WTC11 (cell line): ENCODE results near the gene TNFRSF6B. TPM values are rescaled to one million over a fixed set of nuclear protein-coding genes. Genes with fewer than 3 reads are reported as not detected.

Experiments used
- ATAC-seq: fragments of 200-7000 bp; cut with Tn5 transposase; 2 replicates; pipeline ENCODE4 v1.10.0; 2021; ENCODE audit warnings: mild to moderate bottlenecking, moderate library complexity
- CTCF ChIA-PET: fragments of 300-600 bp; sonication (Branson Sonifier 250); formaldehyde crosslinking; loops from one replicate; lab custom pipeline; 2021; ENCODE audit warnings: antibody characterized with exemption; lab: Charles Lee
- POLR2A ChIA-PET: fragments of 350-600 bp; sonication (Branson Sonifier 250); formaldehyde crosslinking; loops from one replicate; lab custom pipeline; 2021; ENCODE audit warnings: antibody characterized with exemption; lab: Charles Lee
- DNase-seq: peaks from one replicate; pipeline ENCODE4 v3.0.0; 2021; ENCODE audit warnings: low spot score
- H3K27ac Mint-ChIP-seq: 2 replicates; pipeline ENCODE4 v1.8.0; 2021; ENCODE audit warnings: mixed read lengths
- H3K27me3 Mint-ChIP-seq: 2 replicates; pipeline ENCODE4 v1.8.0; 2021; ENCODE audit warnings: low read depth, mild to moderate bottlenecking, moderate library complexity, mixed read lengths
- H3K36me3 Mint-ChIP-seq: 2 replicates; pipeline ENCODE4 v1.8.0; 2021; ENCODE audit warnings: mixed read lengths
- H3K4me1 Mint-ChIP-seq: 2 replicates; pipeline ENCODE4 v1.8.0; 2022; ENCODE audit warnings: mixed read lengths
- H3K4me3 Mint-ChIP-seq: 2 replicates; pipeline ENCODE4 v1.8.0; 2021; ENCODE audit warnings: mild to moderate bottlenecking, moderate library complexity, mixed read lengths
- H3K9me3 Mint-ChIP-seq: 2 replicates; pipeline ENCODE4 v1.8.0; 2021; ENCODE audit warnings: mixed read lengths
- AR ChIP-seq: fragments of 250-450 bp; sonication (Bioruptor Pico); IDR thresholded peaks from 2 replicates; pipeline ENCODE4 v1.9.0; 2021; ENCODE audit warnings: mild to moderate bottlenecking
- EMX1 ChIP-seq: fragments of 250-450 bp; sonication (Bioruptor Pico); IDR thresholded peaks from 2 replicates; pipeline ENCODE4 v1.8.0; 2021; ENCODE audit warnings: mild to moderate bottlenecking
- ERG ChIP-seq: fragments of 250-450 bp; sonication (Bioruptor Pico); IDR thresholded peaks from 2 replicates; pipeline ENCODE4 v1.8.0; 2021; ENCODE audit warnings: mild to moderate bottlenecking
- GRHL2 ChIP-seq: fragments of 250-450 bp; sonication (Bioruptor Pico); IDR thresholded peaks from 2 replicates; pipeline ENCODE4 v1.8.0; 2022; ENCODE audit warnings: mild to moderate bottlenecking, moderate library complexity; ENCODE audit not compliant: insufficient replicate concordance, severe bottlenecking
- GTF2I ChIP-seq: fragments of 250-450 bp; sonication (Bioruptor Pico); conservative IDR thresholded peaks from 2 replicates; pipeline ENCODE4 v1.4.0; 2021; ENCODE audit warnings: mild to moderate bottlenecking
- MYBL2 ChIP-seq: sonication (generic); formaldehyde crosslinking; IDR thresholded peaks from 2 replicates; pipeline ENCODE4 v1.8.1; 2023; ENCODE audit warnings: mild to moderate bottlenecking, moderate library complexity, missing genetic modification reagents
- NFATC4 ChIP-seq: fragments of 250-450 bp; sonication (Bioruptor Pico); IDR thresholded peaks from 2 replicates; pipeline ENCODE4 v1.9.0; 2021; ENCODE audit warnings: mild to moderate bottlenecking
- NFYB ChIP-seq: sonication (generic); formaldehyde crosslinking; conservative IDR thresholded peaks from 2 replicates; pipeline ENCODE4 v1.8.0; 2022; ENCODE audit warnings: low read depth, missing genetic modification reagents
- NR3C1 ChIP-seq: sonication (generic); formaldehyde crosslinking; conservative IDR thresholded peaks from 2 replicates; pipeline ENCODE4 v1.8.1; 2023; ENCODE audit warnings: low read depth, mild to moderate bottlenecking, missing genetic modification reagents
- OVOL2 ChIP-seq: fragments of 250-450 bp; sonication (Bioruptor Pico); IDR thresholded peaks from 2 replicates; pipeline ENCODE4 v1.9.0; 2021; ENCODE audit warnings: mild to moderate bottlenecking, borderline replicate concordance
- TCF7 ChIP-seq: sonication (generic); formaldehyde crosslinking; IDR thresholded peaks from 2 replicates; pipeline ENCODE4 v1.8.0; 2022; ENCODE audit warnings: mild to moderate bottlenecking, low read depth, missing genetic modification reagents, moderate library complexity
- TP53 ChIP-seq: sonication (generic); formaldehyde crosslinking; IDR thresholded peaks from 2 replicates; pipeline ENCODE4 v1.8.1; 2023; ENCODE audit warnings: mild to moderate bottlenecking, missing genetic modification reagents
- ZNF263 ChIP-seq: sonication (generic); formaldehyde crosslinking; IDR thresholded peaks from 2 replicates; pipeline ENCODE4 v1.8.1; 2022; ENCODE audit warnings: low read depth, mild to moderate bottlenecking, moderate library complexity, missing genetic modification reagents
- total RNA-seq: library from RNA; stranded (reverse); gene quantifications from 3 replicates; pipeline ENCODE4 v1.2.3, GENCODE V29; 2021
- TF ChIP-seq, protein P1 (sequence below): sonication (generic); formaldehyde crosslinking; IDR thresholded peaks from 2 replicates; pipeline ENCODE4 v1.8.1; 2023; ENCODE audit warnings: mild to moderate bottlenecking, missing genetic modification reagents, moderate library complexity
- TF ChIP-seq, protein P2 (sequence below): sonication (generic); formaldehyde crosslinking; IDR thresholded peaks from 2 replicates; pipeline ENCODE4 v1.8.1; 2023; ENCODE audit warnings: mild to moderate bottlenecking, missing genetic modification reagents
- TF ChIP-seq, protein P3 (sequence below): sonication (generic); formaldehyde crosslinking; conservative IDR thresholded peaks from 2 replicates; pipeline ENCODE4 v1.8.1; 2023; ENCODE audit warnings: mild to moderate bottlenecking, low read depth, missing genetic modification reagents, moderate library complexity
- TF ChIP-seq, protein P4 (sequence below): sonication (generic); formaldehyde crosslinking; IDR thresholded peaks from 2 replicates; pipeline ENCODE4 v1.8.1; 2023; ENCODE audit warnings: mild to moderate bottlenecking, missing genetic modification reagents, borderline replicate concordance

Gene TNFRSF6B
- total RNA-seq, 1 experiment from 2014 or later: not detected

GRCh38 chr20:63652192-63652980 is 44.1 kb upstream of the TNFRSF6B start (continued):
- no peak for TF ChIP-seq GRHL2 (CRISPR knock-in tag)
- TF ChIP-seq, protein P1, sequence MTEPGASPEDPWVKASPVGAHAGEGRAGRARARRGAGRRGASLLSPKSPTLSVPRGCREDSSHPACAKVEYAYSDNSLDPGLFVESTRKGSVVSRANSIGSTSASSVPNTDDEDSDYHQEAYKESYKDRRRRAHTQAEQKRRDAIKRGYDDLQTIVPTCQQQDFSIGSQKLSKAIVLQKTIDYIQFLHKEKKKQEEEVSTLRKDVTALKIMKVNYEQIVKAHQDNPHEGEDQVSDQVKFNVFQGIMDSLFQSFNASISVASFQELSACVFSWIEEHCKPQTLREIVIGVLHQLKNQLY (CRISPR knock-in tag): no peak

GRCh38 chr20:63653041-63653973 is 43.1 kb upstream of the TNFRSF6B start, which contains the start of gene STMN3:
STMN3 (minus strand) TSS chr20:63653424; CDS start chr20:63653345, 79 bp downstream.
- H3K9me3 Mint-ChIP-seq: no peaks in the 10 kb centered on the region
- no peaks in the 10 kb centered on the region for H3K36me3 Mint-ChIP-seq
- DNase-seq: peak; percentile 96
- POLR2A ChIA-PET: interaction anchor here (1.2 to 3.1 kb wide), 4 partner anchors 11 to 212 kb away, joined by 3 to 23 read pairs (median 4); partner anchors contain the start of genes GMEB2, PPDPF and TPD52L2
- H3K4me3 Mint-ChIP-seq: peak within 1 kb of the TSS; percentile 80
- CTCF ChIA-PET: interaction anchor here (0.6 to 4.0 kb wide), 8 partner anchors 11 to 964 kb away, joined by 3 to 50 read pairs (median 4); partner anchors contain the start of genes PRPF6 and PTK6
- peaks cover 3% of the 10 kb centered on the region; the same call in 1 of the 2 replicates for H3K27me3 Mint-ChIP-seq
- peaks cover 18% of the 10 kb centered on the region for H3K4me1 Mint-ChIP-seq
- ATAC-seq: peak; percentile 66
- peak within 1 kb of the TSS; percentile 92 for H3K27ac Mint-ChIP-seq
- TF ChIP-seq ZNF263 (CRISPR knock-in tag) (peak; percentile 64; the same call in 1 of the 2 replicates), GTF2I (CRISPR knock-in tag) (no peak), NFYB (CRISPR knock-in tag) (no peak; the same call in 1 of the 2 replicates), MYBL2 (peak; percentile 78; the same call in 1 of the 2 replicates), OVOL2 (CRISPR knock-in tag) (no peak), NR3C1 (CRISPR knock-in tag) (no peak), TP53 (CRISPR knock-in tag) (peak; percentile 91), ERG (CRISPR knock-in tag) (no peak), NFATC4 (CRISPR knock-in tag) (no peak), TCF7 (peak; percentile 90; the same call in 1 of the 2 replicates), EMX1 (no peak), AR (CRISPR knock-in tag) (no peak)
- TF ChIP-seq, protein P2, sequence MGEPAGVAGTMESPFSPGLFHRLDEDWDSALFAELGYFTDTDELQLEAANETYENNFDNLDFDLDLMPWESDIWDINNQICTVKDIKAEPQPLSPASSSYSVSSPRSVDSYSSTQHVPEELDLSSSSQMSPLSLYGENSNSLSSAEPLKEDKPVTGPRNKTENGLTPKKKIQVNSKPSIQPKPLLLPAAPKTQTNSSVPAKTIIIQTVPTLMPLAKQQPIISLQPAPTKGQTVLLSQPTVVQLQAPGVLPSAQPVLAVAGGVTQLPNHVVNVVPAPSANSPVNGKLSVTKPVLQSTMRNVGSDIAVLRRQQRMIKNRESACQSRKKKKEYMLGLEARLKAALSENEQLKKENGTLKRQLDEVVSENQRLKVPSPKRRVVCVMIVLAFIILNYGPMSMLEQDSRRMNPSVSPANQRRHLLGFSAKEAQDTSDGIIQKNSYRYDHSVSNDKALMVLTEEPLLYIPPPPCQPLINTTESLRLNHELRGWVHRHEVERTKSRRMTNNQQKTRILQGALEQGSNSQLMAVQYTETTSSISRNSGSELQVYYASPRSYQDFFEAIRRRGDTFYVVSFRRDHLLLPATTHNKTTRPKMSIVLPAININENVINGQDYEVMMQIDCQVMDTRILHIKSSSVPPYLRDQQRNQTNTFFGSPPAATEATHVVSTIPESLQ (CRISPR knock-in tag): no peak
- TF ChIP-seq, protein P3, sequence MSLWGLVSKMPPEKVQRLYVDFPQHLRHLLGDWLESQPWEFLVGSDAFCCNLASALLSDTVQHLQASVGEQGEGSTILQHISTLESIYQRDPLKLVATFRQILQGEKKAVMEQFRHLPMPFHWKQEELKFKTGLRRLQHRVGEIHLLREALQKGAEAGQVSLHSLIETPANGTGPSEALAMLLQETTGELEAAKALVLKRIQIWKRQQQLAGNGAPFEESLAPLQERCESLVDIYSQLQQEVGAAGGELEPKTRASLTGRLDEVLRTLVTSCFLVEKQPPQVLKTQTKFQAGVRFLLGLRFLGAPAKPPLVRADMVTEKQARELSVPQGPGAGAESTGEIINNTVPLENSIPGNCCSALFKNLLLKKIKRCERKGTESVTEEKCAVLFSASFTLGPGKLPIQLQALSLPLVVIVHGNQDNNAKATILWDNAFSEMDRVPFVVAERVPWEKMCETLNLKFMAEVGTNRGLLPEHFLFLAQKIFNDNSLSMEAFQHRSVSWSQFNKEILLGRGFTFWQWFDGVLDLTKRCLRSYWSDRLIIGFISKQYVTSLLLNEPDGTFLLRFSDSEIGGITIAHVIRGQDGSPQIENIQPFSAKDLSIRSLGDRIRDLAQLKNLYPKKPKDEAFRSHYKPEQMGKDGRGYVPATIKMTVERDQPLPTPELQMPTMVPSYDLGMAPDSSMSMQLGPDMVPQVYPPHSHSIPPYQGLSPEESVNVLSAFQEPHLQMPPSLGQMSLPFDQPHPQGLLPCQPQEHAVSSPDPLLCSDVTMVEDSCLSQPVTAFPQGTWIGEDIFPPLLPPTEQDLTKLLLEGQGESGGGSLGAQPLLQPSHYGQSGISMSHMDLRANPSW (CRISPR knock-in tag): 0 out of 2 replicates have a peak, but pooled peaks have one; percentile 49
- TF ChIP-seq, protein P4, sequence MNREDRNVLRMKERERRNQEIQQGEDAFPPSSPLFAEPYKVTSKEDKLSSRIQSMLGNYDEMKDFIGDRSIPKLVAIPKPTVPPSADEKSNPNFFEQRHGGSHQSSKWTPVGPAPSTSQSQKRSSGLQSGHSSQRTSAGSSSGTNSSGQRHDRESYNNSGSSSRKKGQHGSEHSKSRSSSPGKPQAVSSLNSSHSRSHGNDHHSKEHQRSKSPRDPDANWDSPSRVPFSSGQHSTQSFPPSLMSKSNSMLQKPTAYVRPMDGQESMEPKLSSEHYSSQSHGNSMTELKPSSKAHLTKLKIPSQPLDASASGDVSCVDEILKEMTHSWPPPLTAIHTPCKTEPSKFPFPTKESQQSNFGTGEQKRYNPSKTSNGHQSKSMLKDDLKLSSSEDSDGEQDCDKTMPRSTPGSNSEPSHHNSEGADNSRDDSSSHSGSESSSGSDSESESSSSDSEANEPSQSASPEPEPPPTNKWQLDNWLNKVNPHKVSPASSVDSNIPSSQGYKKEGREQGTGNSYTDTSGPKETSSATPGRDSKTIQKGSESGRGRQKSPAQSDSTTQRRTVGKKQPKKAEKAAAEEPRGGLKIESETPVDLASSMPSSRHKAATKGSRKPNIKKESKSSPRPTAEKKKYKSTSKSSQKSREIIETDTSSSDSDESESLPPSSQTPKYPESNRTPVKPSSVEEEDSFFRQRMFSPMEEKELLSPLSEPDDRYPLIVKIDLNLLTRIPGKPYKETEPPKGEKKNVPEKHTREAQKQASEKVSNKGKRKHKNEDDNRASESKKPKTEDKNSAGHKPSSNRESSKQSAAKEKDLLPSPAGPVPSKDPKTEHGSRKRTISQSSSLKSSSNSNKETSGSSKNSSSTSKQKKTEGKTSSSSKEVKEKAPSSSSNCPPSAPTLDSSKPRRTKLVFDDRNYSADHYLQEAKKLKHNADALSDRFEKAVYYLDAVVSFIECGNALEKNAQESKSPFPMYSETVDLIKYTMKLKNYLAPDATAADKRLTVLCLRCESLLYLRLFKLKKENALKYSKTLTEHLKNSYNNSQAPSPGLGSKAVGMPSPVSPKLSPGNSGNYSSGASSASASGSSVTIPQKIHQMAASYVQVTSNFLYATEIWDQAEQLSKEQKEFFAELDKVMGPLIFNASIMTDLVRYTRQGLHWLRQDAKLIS: no peak
